DOHH2 (cell line): ENCODE data around the gene SFPQ.

ENCODE experiments used
- EZH2phosphoT487 ChIP-seq: fragments of 200-600 bp; sonication (generic); IDR thresholded peaks from 2 replicates; pipeline ENCODE4 v1.6.1; 2017; ENCODE audit warnings: borderline replicate concordance, mild to moderate bottlenecking, antibody characterized with exemption, low read length, moderate library complexity, mixed read lengths
- TF ChIP-seq, protein P1 (sequence below): fragments of 200-600 bp; sonication (generic); IDR thresholded peaks from one replicate; pipeline ENCODE4 v1.5.1; 2014; ENCODE audit warnings: antibody characterized with exemption, mild to moderate bottlenecking, low read depth, low read length; ENCODE audit not compliant: poor library complexity, severe bottlenecking

DNA sequence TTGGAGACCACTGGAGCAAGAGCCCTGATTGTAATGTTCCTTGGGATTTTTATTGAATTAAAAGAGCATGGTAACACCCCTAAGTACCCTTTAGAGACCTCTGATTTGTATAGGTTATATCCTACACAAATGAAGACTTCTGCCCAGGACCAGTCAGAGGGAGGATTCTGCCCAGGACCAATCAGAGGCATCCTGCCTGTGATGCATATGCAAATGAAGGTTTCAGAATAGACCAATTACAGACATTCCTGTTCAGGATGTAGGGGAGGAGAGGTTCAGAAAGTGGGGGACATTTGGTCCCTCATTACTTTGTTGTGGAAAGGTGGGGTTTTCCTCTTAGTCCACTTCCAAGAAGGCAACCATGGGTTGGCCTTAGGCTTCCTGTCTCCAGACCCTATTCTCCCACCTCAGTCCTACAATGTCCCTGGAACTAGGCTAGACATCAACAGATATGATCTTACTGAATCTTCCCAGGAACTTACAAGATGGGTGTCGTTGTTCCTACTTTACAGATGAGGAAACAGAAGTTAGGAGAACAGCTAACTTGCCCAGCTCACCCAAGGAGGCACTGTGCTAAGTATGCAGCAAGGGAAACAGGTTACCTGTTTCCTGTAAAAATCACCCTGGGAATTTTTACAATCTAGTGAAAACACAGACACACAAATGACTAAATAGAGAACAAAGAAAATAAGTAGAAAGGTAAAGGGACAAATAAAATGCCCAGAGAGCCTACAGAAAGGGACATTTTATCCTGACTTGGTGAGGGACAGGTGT, 36.8 kb upstream of the SFPQ start:
- TF ChIP-seq, protein P1, sequence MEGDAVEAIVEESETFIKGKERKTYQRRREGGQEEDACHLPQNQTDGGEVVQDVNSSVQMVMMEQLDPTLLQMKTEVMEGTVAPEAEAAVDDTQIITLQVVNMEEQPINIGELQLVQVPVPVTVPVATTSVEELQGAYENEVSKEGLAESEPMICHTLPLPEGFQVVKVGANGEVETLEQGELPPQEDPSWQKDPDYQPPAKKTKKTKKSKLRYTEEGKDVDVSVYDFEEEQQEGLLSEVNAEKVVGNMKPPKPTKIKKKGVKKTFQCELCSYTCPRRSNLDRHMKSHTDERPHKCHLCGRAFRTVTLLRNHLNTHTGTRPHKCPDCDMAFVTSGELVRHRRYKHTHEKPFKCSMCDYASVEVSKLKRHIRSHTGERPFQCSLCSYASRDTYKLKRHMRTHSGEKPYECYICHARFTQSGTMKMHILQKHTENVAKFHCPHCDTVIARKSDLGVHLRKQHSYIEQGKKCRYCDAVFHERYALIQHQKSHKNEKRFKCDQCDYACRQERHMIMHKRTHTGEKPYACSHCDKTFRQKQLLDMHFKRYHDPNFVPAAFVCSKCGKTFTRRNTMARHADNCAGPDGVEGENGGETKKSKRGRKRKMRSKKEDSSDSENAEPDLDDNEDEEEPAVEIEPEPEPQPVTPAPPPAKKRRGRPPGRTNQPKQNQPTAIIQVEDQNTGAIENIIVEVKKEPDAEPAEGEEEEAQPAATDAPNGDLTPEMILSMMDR = no peak
- TF ChIP-seq EZH2phosphoT487 = no peak
